GM12873 (cell line): Measurements from ENCODE around the gene NAA40.

Experiments
- CTCF ChIP-seq: IDR thresholded peaks from 2 replicates; pipeline ENCODE4 v1.5.1; 2012; ENCODE audit warnings: low read depth, mild to moderate bottlenecking, moderate library complexity, low read length, control low read depth; ENCODE audit not compliant: insufficient read depth; ENCODE audit errors: missing control alignments

NAA40 gene

GRCh38 chr11:63907808-63908530 is 30.8 kb upstream of the NAA40 start:
- no peak for TF ChIP-seq CTCF

GRCh38 chr11:63908631-63909401 is 30.0 kb upstream of the NAA40 start:
- TF ChIP-seq CTCF: no peak

GRCh38 chr11:63909591-63910506 is 29.0 kb upstream of the NAA40 start:
- TF ChIP-seq CTCF: no peak

GRCh38 chr11:63910675-63911074 is 28.1 kb upstream of the NAA40 start:
- no peak for TF ChIP-seq CTCF

- no peak for TF ChIP-seq CTCF
These were observed 27.4 kb upstream of the NAA40 start for GRCh38 chr11:63911440-63911839.

- no peak for TF ChIP-seq CTCF
These were observed 26.9 kb upstream of the NAA40 start for GRCh38 chr11:63911876-63912275.

- no peak for TF ChIP-seq CTCF
These were observed 26.1 kb upstream of the NAA40 start for GRCh38 chr11:63912678-63913077.
